ENCODE data around the gene BCKDK. TPM values are rescaled to one million over a fixed set of nuclear protein-coding genes. Genes with fewer than 3 reads are reported as not detected.

The BCKDK gene
- total and polyA plus RNA-seq, 2 of the 13 experiments (the other 11 are each of a cell fraction or from before 2014, with no cell fraction given): 24.9 to 42.6 TPM

DNA sequence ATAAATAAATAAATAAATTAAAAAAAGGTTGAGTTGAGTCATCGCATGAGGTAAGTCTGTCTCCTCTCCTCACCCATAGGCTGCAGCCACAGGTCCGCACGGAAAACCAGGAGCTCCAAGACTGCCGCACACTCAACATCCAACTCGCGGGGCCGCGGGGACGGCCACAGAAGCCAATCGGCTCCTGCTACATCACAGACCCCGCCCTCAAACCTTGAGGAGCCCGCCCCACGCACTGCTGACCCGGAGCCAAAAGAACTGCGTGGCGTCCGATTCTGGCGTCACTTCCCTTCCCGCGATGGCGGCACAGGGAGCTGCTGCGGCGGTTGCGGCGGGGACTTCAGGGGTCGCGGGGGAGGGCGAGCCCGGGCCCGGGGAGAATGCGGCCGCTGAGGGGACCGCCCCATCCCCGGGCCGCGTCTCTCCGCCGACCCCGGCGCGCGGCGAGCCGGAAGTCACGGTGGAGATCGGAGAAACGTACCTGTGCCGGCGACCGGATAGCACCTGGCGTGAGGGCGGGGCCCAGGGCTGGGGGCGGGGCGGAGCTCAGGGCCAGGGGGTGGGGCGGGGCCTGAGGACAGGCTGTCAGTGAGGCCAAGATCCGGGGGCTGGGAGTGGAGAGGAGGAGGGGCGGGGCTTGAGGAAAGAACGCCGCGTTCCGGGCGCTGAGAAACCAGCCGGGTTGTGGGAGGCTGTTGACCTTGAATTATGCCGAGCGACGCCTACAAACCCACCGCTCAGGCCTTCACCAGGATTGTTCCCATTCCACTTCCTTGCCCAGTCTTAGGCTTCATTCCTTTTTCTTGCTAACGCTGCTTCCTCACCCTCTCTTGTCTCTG lies 9.4 kb downstream of the BCKDK start, which contains the start of gene KAT8 (continued):
- TF ChIP-seq BRCA1 (CRISPR knock-in tag; IDR thresholded peaks at IDR 0.05) (no peak; the same call in 1 of the 2 replicates), JUNB (CRISPR knock-in tag; IDR thresholded peaks at IDR 0.05; ENCODE audit: borderline replicate concordance) (no peak), REXO4 (CRISPR knock-in tag; IDR thresholded peaks at IDR 0.05; ENCODE audit: borderline replicate concordance) (no peak), RARG (CRISPR knock-in tag; IDR thresholded peaks at IDR 0.05; ENCODE audit: low read depth) (no peak), MXD4 (CRISPR knock-in tag; IDR thresholded peaks at IDR 0.05) (peak; percentile 95), ZNF124 (CRISPR knock-in tag; IDR thresholded peaks at IDR 0.05) (peak; percentile 54), ZNF10 (CRISPR knock-in tag; IDR thresholded peaks at IDR 0.05; ENCODE audit: borderline replicate concordance, low read depth) (no peak), ZNF24 (IDR thresholded peaks at IDR 0.05) (no peak), ZNF660 (CRISPR knock-in tag; IDR thresholded peaks at IDR 0.05; ENCODE audit: borderline replicate concordance, low read depth) (no peak), ARNT (IDR thresholded peaks at IDR 0.05) (no peak), ZNF556 (CRISPR knock-in tag; IDR thresholded peaks at IDR 0.05; ENCODE audit: borderline replicate concordance) (peak; percentile 68; the same call in 1 of the 2 replicates), JDP2 (CRISPR knock-in tag; IDR thresholded peaks at IDR 0.05; ENCODE audit: borderline replicate concordance) (no peak), ZNF326 (CRISPR knock-in tag; IDR thresholded peaks at IDR 0.05; ENCODE audit: borderline replicate concordance) (0 out of 2 replicates have a peak, but pooled peaks have one; percentile 59), RORA (CRISPR knock-in tag; IDR thresholded peaks at IDR 0.05) (no peak)
- TF ChIP-seq, protein P1, sequence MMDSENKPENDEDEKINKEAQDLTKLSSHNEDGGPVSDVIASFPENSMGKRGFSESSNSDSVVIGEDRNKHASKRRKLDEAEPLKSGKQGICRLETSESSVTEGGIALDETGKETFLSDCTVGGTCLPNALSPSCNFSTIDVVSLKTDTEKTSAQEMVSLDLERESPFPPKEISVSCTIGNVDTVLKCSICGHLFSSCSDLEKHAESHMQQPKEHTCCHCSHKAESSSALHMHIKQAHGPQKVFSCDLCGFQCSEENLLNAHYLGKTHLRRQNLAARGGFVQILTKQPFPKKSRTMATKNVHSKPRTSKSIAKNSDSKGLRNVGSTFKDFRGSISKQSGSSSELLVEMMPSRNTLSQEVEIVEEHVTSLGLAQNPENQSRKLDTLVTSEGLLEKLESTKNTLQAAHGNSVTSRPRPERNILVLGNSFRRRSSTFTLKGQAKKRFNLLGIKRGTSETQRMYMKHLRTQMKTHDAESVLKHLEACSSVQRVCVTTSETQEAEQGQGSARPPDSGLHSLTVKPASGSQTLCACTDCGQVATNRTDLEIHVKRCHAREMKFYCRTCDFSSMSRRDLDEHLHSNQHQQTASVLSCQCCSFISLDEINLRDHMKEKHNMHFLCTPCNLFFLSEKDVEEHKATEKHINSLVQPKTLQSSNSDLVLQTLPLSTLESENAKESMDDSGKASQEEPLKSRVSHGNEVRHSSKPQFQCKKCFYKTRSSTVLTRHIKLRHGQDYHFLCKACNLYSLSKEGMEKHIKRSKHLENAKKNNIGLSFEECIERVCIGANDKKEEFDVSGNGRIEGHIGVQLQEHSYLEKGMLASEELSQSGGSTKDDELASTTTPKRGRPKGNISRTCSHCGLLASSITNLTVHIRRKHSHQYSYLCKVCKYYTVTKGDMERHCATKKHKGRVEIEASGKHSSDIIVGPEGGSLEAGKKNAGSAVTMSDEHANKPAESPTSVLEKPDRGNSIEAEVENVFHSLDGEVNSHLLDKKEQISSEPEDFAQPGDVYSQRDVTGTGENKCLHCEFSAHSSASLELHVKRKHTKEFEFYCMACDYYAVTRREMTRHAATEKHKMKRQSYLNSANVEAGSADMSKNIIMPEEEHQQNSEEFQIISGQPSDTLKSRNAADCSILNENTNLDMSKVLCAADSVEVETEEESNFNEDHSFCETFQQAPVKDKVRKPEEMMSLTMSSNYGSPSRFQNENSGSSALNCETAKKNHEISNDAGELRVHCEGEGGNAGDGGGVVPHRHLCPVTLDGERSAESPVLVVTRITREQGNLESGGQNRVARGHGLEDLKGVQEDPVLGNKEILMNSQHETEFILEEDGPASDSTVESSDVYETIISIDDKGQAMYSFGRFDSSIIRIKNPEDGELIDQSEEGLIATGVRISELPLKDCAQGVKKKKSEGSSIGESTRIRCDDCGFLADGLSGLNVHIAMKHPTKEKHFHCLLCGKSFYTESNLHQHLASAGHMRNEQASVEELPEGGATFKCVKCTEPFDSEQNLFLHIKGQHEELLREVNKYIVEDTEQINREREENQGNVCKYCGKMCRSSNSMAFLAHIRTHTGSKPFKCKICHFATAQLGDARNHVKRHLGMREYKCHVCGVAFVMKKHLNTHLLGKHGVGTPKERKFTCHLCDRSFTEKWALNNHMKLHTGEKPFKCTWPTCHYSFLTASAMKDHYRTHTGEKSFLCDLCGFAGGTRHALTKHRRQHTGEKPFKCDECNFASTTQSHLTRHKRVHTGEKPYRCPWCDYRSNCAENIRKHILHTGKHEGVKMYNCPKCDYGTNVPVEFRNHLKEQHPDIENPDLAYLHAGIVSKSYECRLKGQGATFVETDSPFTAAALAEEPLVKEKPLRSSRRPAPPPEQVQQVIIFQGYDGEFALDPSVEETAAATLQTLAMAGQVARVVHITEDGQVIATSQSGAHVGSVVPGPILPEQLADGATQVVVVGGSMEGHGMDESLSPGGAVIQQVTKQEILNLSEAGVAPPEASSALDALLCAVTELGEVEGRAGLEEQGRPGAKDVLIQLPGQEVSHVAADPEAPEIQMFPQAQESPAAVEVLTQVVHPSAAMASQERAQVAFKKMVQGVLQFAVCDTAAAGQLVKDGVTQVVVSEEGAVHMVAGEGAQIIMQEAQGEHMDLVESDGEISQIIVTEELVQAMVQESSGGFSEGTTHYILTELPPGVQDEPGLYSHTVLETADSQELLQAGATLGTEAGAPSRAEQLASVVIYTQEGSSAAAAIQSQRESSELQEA (CRISPR knock-in tag; IDR thresholded peaks at IDR 0.05; ENCODE audit: not compliant biosample characterization): peak; percentile 88
- TF ChIP-seq, protein P2, sequence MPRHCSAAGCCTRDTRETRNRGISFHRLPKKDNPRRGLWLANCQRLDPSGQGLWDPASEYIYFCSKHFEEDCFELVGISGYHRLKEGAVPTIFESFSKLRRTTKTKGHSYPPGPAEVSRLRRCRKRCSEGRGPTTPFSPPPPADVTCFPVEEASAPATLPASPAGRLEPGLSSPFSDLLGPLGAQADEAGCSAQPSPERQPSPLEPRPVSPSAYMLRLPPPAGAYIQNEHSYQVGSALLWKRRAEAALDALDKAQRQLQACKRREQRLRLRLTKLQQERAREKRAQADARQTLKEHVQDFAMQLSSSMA (CRISPR knock-in tag; IDR thresholded peaks at IDR 0.05): peak; percentile 93
- TF ChIP-seq, protein P3, sequence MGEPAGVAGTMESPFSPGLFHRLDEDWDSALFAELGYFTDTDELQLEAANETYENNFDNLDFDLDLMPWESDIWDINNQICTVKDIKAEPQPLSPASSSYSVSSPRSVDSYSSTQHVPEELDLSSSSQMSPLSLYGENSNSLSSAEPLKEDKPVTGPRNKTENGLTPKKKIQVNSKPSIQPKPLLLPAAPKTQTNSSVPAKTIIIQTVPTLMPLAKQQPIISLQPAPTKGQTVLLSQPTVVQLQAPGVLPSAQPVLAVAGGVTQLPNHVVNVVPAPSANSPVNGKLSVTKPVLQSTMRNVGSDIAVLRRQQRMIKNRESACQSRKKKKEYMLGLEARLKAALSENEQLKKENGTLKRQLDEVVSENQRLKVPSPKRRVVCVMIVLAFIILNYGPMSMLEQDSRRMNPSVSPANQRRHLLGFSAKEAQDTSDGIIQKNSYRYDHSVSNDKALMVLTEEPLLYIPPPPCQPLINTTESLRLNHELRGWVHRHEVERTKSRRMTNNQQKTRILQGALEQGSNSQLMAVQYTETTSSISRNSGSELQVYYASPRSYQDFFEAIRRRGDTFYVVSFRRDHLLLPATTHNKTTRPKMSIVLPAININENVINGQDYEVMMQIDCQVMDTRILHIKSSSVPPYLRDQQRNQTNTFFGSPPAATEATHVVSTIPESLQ (CRISPR knock-in tag; conservative IDR thresholded peaks at IDR 0.05): 0 out of 2 replicates have a peak, but pooled peaks have one; percentile 74
- TF ChIP-seq, protein P4, sequence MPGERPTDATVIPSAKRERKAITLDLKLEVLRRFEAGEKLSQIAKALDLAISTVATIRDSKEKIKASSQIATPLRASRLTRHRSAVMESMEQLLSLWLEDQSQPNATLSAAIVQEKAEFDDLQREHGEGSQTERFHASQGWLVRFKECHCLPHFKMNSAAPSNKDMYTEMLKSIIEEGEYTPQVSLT (CRISPR knock-in tag; IDR thresholded peaks at IDR 0.05; ENCODE audit: borderline replicate concordance, low read depth): no peak
